ENCODE data around the gene FNDC3B. TPM values are rescaled to one million over a fixed set of nuclear protein-coding genes. Genes with fewer than 3 reads are reported as not detected.
A peak's percentile ranks its signal among the peaks of the same experiment; 100 is the strongest.

FNDC3B gene
- total RNA-seq, 2 donors from 2014 or later = 80.6 to 107 TPM

DNA sequence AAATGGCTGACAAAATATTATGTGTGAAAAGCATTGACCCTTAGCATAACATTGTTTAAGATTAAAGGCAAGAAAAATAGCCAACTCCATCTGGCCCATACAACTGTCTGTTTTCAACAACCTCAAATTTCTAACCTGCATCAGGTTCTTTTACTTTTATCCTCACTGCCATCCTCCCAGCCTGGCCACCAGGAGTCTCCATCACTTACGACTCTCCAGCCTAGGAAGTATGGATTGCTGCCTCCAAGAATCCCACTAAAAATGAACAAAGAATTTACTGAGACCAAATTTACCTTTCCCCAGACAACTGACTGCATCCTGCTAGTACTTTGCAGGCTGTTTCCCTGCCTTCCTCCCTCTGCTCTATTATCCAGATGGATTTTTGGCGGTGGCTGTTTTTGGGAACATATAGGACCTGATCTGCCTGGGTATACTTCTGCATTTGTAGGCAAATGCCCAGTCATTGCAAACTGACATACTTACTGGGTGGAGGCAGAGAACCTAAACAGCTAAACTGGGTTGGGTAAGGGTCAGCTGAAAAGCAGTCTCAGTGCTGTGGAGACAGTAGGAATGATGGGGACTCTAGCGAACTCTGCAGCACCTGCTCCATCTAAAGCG, 264.7 kb downstream of the FNDC3B start:
- Mint-ChIP-seq H3K36me3 (ENCODE audit: low read depth) (peaks cover 45% of the 10 kb centered on the region), H3K4me3 (no peak overlapping the region), H3K9me3 (no peaks in the 10 kb centered on the region), H3K27me3 (ENCODE audit: insufficient read depth) (no peaks in the 10 kb centered on the region), H3K27ac (no peak overlapping the region), H3K4me1 (peaks cover 20% of the 10 kb centered on the region)
- H3K36me3 ChIP-seq (ENCODE audit: control insufficient read depth, insufficient read depth, low read length) = peaks cover 95% of the 10 kb centered on the region
- TF ChIP-seq, protein P1, sequence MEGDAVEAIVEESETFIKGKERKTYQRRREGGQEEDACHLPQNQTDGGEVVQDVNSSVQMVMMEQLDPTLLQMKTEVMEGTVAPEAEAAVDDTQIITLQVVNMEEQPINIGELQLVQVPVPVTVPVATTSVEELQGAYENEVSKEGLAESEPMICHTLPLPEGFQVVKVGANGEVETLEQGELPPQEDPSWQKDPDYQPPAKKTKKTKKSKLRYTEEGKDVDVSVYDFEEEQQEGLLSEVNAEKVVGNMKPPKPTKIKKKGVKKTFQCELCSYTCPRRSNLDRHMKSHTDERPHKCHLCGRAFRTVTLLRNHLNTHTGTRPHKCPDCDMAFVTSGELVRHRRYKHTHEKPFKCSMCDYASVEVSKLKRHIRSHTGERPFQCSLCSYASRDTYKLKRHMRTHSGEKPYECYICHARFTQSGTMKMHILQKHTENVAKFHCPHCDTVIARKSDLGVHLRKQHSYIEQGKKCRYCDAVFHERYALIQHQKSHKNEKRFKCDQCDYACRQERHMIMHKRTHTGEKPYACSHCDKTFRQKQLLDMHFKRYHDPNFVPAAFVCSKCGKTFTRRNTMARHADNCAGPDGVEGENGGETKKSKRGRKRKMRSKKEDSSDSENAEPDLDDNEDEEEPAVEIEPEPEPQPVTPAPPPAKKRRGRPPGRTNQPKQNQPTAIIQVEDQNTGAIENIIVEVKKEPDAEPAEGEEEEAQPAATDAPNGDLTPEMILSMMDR (conservative IDR thresholded peaks at IDR 0.05) = peak; percentile 69
- WGBS, 2 experiments (ENCODE audit: insufficient coverage in 1 of 2, insufficient read length in 1 of 2) = 78 to 97% methylated on average over 3 to 4 of the region's 4 CpGs
- H3K27ac ChIP-seq (ENCODE audit: low read depth, low read length) = no peak overlapping the region
- H3K4me3 ChIP-seq (ENCODE audit: low read length) = no peak overlapping the region
- no peaks in the 10 kb centered on the region for H3K27me3 ChIP-seq (ENCODE audit: control insufficient read depth, insufficient read depth, low read length, poor library complexity, severe bottlenecking)
- no peak overlapping the region for H3K9ac ChIP-seq (ENCODE audit: extremely low read depth, low read length, poor library complexity, severe bottlenecking)
- H3K9me3 ChIP-seq (ENCODE audit: control insufficient read depth, low read length) = no peaks in the 10 kb centered on the region
- no peak for DNase-seq
- peaks cover 12% of the 10 kb centered on the region for H3K4me1 ChIP-seq (ENCODE audit: control insufficient read depth, insufficient read depth, low read length)

DNA sequence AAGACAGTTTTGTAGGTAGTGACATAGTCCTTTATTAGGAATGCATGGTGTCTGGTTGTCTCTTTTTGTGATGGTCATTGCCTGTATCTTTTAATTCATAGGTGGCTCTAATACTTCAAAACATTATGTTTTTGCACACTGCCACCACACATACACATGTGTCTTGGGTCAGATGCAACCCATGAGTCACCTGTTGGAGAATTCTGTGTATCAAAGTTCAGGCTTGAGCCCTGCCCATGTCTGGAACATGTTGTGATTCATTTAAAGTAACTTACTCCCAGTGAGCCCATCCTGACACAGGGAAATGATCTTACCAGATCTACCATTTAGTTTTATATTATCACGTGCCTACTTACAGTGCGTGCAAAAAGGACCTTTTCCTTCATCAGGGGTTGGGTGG, 266.2 kb downstream of the FNDC3B start:
- H3K36me3 ChIP-seq (ENCODE audit: control insufficient read depth, insufficient read depth, low read length) = peaks cover 95% of the 10 kb centered on the region
- H3K9ac ChIP-seq (ENCODE audit: extremely low read depth, low read length, poor library complexity, severe bottlenecking) = no peak overlapping the region
- H3K4me1 Mint-ChIP-seq = peaks cover 24% of the 10 kb centered on the region
- H3K36me3 Mint-ChIP-seq (ENCODE audit: low read depth) = peaks cover 52% of the 10 kb centered on the region
- H3K4me3 ChIP-seq (ENCODE audit: low read length) = no peak overlapping the region
- DNase-seq = no peak
- H3K4me3 Mint-ChIP-seq = no peak overlapping the region
- no peaks in the 10 kb centered on the region for H3K27me3 ChIP-seq (ENCODE audit: control insufficient read depth, insufficient read depth, low read length, poor library complexity, severe bottlenecking)
- no peak overlapping the region for H3K27ac ChIP-seq (ENCODE audit: low read depth, low read length)
- no peaks in the 10 kb centered on the region for H3K27me3 Mint-ChIP-seq (ENCODE audit: insufficient read depth)
- no peaks in the 10 kb centered on the region for H3K9me3 Mint-ChIP-seq
- 93 to 97% methylated on average over 2 of the region's 2 CpGs for WGBS, 2 experiments (ENCODE audit: insufficient coverage in 1 of 2, insufficient read length in 1 of 2)
- TF ChIP-seq, protein P1 (conservative IDR thresholded peaks at IDR 0.05) = no peak
- peaks cover 16% of the 10 kb centered on the region for H3K4me1 ChIP-seq (ENCODE audit: control insufficient read depth, insufficient read depth, low read length)
- H3K9me3 ChIP-seq (ENCODE audit: control insufficient read depth, low read length) = no peaks in the 10 kb centered on the region
- no peak overlapping the region for H3K27ac Mint-ChIP-seq

DNA sequence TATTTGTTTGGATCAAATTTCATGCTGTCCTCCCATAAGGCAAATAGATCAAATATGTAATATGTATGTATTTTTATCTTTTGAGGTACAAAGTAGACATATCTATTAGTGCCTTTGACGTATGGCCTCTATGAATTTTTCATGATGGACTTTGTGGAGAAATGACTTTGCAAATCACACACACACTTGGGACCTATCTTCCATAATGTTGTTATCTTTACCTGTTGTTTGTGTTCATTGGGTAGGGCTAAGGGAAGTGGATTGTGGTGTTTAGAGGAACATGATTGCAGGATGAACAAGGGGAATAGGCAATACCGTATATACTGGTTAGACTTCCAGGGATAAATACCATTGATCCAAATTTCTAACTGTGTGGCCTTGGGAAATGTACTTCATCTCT, 266.6 kb downstream of the FNDC3B start:
- Mint-ChIP-seq H3K4me1 (peaks cover 24% of the 10 kb centered on the region), H3K27ac (no peak overlapping the region), H3K9me3 (no peaks in the 10 kb centered on the region), H3K27me3 (ENCODE audit: insufficient read depth) (no peaks in the 10 kb centered on the region), H3K36me3 (ENCODE audit: low read depth) (peaks cover 54% of the 10 kb centered on the region), H3K4me3 (no peak overlapping the region)
- Histone ChIP-seq H3K4me1 (ENCODE audit: control insufficient read depth, insufficient read depth, low read length) (peaks cover 16% of the 10 kb centered on the region), H3K27me3 (ENCODE audit: control insufficient read depth, insufficient read depth, low read length, poor library complexity, severe bottlenecking) (no peaks in the 10 kb centered on the region), H3K4me3 (ENCODE audit: low read length) (no peak overlapping the region), H3K36me3 (ENCODE audit: control insufficient read depth, insufficient read depth, low read length) (peaks cover 95% of the 10 kb centered on the region), H3K27ac (ENCODE audit: low read depth, low read length) (no peak overlapping the region), H3K9ac (ENCODE audit: extremely low read depth, low read length, poor library complexity, severe bottlenecking) (no peak overlapping the region), H3K9me3 (ENCODE audit: control insufficient read depth, low read length) (no peaks in the 10 kb centered on the region)
- 90 to 100% methylated on average over 1 to 2 of the region's 2 CpGs for WGBS, 2 experiments (ENCODE audit: insufficient coverage in 1 of 2, insufficient read length in 1 of 2)
- TF ChIP-seq, protein P1 (conservative IDR thresholded peaks at IDR 0.05) = no peak
- DNase-seq = no peak

Data from endodermal cell (in vitro differentiated cells).